ENCODE results near the gene DGCR2.
"Not testable (repeated sequence)": the region's sequence is repeated elsewhere in the genome, so short reads cannot be mapped to it uniquely, and the experiment has no call there.

Gene DGCR2

GRCh38 chr22:19024956-19025489 lies 97.2 kb downstream of the DGCR2 start:
- DNase-seq, result not testable (repeated sequence)

DNA sequence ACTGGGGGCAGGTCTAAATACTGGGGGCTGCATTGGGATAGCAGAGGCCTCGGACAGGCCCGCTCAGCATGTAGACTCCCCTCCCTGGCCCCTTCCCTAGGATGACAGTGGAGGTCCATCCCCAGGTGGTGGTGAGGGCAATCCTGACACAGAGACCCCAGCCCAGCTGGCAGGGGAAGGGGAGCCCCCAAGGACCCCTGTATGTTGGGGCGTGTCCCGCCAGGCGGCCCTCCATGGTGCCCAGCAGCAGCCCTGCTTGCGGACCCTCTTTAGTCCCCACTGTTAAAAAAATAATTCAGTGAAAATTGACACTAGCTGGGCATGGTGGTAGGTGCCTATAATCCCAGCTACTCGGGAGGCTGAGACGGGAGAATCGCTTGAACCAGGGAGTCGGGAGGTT lies 98.3 kb downstream of the DGCR2 start:
- DNase-seq, result not testable (repeated sequence)

GRCh38 chr22:19022755-19023154 lies 99.5 kb downstream of the DGCR2 start:
- no peak for DNase-seq

DNA sequence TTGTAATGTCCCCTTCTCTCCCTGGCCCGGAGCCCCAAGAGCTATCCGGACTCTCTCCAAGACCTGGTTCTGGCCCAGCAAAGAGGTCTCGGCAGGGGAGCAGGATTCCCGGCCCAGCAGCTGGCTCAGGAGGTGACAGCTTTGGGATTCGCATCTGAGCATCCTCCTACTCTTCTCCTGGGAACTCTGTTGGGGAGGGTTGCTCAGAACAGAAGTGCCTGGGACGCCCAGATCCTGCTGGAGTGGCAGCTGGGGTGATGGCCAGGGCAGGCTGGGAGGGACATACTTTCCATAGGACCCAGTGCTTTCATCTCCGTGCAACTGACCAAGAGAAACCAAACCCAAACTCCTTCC lies 102.6 kb downstream of the DGCR2 start:
- no peak for DNase-seq

- DNase-seq, result no peak
Measured at GRCh38 chr22:19019029-19019678, 103.1 kb downstream of the DGCR2 start.

GRCh38 chr22:19018256-19018655 lies 104.0 kb downstream of the DGCR2 start:
- no peak for DNase-seq

DNA sequence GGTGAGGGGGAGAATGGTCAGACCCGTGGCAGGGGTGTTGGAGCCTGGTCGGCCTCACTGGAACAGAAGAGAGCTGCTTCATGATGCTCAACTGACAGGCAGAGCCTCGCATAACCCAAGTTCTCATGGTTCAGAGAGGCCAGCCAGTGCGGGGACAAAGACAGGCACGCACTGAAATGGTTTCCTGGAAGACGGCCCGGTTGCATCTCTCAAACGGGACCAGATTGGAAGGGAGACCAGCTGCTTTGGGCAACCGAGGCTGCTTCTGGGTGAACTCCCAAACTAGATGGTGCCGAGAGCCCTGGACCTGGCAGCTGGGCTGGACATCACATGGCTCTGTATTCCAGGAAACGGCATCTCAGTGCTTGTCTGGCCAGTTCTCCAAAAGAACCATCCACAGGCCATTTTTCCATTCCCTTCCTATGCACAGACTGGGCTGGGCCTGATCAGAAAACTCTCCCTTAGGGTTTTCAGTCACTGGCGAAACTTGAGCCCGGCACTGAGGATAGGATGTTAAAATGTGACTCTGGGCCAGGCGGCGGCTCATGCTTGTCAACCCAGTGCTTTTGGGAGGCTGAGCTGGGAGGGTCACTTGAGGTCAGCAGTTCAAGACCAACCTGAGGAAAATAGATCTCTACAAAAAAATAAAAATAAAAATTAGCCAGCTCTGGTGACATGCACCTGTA lies 106.0 kb downstream of the DGCR2 start:
- no peak for DNase-seq

GRCh38 chr22:19014886-19015285 lies 107.3 kb downstream of the DGCR2 start:
- DNase-seq, result no peak

GRCh38 chr22:19013881-19014598 lies 108.2 kb downstream of the DGCR2 start:
- not testable (repeated sequence) for DNase-seq

GRCh38 chr22:19013411-19013810 lies 108.8 kb downstream of the DGCR2 start:
- not testable (repeated sequence) for DNase-seq

DNA sequence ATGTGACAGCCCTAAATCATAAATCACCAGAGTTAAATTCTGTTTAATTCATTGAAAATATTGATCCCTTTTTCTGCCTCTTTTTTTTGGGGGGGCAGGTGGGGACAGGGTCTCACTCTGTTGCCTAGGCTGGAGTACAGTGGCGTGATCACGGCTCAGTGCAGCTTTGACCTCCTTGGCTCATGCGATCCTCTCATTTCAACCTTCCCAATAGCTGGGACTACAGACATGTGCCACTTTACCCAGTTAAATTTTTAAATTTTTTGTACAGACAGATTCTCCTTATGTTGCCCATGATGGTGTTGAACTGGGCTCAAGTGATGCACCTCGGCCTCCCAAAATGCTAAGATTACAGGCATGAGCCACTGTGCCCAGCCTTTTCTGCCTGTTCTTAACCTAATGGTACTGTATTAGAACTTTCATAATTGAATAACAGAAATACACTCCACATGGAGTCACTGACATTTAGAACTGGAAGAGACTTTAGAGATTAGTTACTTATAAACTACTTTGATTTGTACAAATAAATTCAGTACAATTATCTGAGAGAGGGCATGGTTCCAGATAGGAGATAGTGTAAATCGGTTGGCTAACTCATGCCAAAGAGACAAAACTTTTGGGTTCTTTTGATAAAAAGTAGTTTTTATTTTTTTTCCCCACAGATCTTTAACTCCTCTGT lies 109.8 kb downstream of the DGCR2 start:
- no peak for DNase-seq

GRCh38 chr22:19011611-19012010 lies 110.6 kb downstream of the DGCR2 start:
- not testable (repeated sequence) for DNase-seq

- no peak for DNase-seq
Measured at GRCh38 chr22:19011075-19011474, 111.1 kb downstream of the DGCR2 start.

DNA sequence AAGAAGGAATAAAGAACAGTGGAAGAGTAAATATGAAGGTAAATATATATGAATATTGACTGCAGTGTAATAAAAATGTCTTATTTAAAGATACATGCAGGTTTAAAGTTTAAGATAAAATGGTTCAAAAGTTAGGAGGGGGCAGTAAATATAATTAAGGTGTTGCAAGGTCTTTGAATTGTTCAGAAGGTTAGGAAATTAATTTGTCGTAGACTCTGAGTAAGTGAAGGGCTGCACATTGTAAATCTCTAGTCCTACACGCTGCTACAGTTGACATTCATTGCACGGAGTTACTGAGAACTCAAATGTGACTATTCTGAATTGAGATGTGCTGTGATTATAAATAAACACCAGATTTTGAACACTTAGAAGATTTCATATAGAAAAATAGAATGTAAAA lies 116.3 kb downstream of the DGCR2 start:
- DNase-seq, result no peak

GRCh38 chr22:19004471-19004870 lies 117.7 kb downstream of the DGCR2 start:
- DNase-seq, result no peak

DNA sequence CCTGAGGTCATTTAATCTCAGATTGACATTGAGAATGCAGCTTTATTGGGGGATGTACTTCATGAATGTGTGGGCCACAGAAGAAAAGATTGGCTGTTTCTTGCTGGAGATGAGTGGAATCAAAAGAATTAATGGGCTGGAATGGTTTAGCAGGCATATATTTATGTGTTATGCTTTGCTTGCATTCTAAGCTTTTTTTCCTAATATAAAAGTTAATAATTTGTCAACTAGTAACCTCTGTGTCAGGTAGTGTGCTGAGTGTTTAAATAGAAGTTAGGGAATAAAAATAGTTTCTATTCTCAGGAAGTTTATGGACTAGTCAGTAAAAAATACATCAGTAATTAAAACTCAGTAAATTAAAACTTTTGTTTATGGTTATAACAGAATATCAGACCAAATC lies 118.7 kb downstream of the DGCR2 start:
- no peak for DNase-seq

DNA sequence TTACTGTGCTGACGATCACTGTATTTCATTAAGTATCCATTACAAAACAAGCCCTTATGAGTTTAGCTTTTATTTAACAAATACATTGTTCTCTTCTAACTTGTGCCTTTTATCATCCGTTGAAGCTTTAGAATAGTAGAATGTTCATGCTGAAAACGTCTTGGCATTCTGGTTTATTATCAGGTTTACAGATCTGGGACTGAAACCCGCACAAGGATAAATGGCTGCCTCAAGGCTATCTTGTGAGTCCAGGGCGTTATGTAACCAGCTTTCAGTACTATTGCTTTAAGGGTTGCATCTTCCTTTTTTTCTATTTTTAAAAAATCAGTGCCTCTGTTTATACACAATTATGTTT lies 119.6 kb downstream of the DGCR2 start:
- no peak for DNase-seq

GRCh38 chr22:19001204-19001603 lies 121.0 kb downstream of the DGCR2 start:
- no peak for DNase-seq

DNA sequence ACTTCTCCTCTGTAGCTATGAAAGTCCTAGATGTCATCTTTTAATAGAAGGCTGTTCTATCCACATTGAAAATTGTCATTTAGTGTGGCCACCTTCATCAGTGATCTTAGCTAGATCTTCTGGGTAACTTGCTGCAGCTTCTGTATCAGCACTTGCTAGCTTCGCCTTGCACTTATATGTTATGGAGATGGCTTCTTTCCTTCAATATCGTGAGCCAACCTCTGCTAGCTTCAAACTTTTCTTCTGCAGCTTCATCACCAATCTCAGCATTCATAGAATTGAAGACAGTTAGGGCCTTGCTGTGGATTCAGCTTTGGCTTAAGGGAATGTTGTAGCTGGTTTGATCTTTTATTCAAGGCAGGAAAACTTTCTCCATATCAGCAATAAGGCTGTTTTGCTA lies 122.1 kb downstream of the DGCR2 start:
- not testable (repeated sequence) for DNase-seq

- DNase-seq, result no peak
Measured at GRCh38 chr22:18999416-18999815, 122.8 kb downstream of the DGCR2 start.

DNA sequence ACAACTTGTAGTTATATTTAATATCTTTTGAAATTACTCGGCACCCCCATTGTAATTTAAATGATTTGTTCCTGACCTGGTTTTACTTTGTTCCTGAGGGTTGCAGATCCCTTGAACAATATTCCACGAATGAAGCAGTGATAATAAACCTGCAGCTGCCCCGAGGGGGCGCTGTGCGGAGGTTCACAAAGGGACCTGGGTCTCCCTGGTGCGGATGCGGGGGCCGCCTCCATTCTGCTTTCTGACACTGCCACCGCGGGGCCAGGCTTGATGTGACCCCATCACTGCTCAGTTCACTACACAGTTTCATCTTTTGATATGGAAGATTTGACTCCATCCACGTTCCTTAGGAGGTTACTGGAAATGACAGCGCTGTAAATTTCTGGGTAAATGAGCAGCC lies 123.2 kb downstream of the DGCR2 start:
- peak; percentile 52 for DNase-seq

DNA sequence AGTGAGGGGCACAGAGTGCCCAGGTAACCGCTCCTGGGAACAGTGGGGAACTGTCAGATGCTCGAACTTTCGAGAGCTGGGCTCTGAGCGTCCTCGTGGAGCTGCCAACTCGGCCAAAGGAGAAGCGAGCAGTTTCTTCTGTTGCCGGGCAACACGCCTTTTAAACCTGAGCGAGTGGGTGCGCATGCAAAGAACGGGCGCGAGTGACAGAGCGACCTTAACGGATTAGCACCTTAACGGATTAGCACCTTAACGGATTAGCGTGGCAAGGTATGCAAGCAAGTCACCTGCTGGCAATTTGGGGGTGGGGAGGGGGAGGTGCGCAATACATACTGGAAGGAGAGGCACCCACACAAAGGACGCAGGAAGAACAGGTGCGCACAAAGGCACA lies 124.3 kb downstream of the DGCR2 start:
- no peak for DNase-seq

DNA sequence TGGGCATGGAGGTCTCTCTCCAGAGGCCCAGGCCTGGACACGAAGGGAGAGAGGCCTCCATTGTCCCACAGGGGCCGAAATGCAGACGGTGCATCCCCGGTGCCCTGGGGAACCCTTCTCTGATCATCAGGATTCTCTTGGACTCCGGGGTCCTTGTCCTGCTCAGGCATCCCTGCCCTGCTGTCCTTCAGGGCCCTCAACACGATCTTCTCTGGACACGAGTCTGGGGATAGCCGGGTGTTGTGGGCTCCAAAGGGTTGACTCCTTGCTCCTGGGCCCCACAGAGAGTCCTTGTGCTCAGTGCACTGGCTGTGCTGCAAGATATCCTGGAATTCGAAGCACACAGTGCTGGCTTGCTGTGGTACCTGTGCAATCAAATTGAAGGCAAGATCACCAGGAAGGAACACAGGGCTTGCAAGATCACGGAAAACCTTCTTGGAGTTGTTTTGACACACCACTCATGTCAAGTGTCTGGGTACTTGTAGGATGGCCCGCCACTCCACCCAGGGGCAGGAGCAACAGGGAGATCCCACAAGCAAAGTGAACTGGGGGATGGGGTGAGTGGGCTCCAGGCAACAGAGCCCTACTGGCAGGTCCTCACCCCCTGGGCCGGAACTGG lies 124.8 kb downstream of the DGCR2 start:
- no peak for DNase-seq
